Suprapubic skin (tissue), 4 donors: ENCODE data around the gene ACAD11. TPM values are rescaled to one million over a fixed set of nuclear protein-coding genes. Genes with fewer than 3 reads are reported as not detected.
A peak's percentile ranks its signal among the peaks of the same experiment; 100 is the strongest.

Experiments
- DNase-seq, 2 donors: peaks; one replicate each; pipeline ENCODE4 v3.0.0-alpha.2; 2019; ENCODE audit warnings: low spot score in 2 of 2
- H3K27ac ChIP-seq: fragments of 200-600 bp; sonication (generic); one replicate; pipeline ENCODE4 v1.5.1; 2019
- H3K27me3 ChIP-seq: fragments of 200-600 bp; sonication (generic); one replicate; pipeline ENCODE4 v1.5.1; 2019
- H3K36me3 ChIP-seq: fragments of 200-600 bp; sonication (generic); one replicate; pipeline ENCODE4 v1.5.1; 2019
- H3K4me1 ChIP-seq: fragments of 200-600 bp; sonication (generic); one replicate; pipeline ENCODE4 v1.5.1; 2019
- H3K4me3 ChIP-seq: fragments of 200-600 bp; sonication (generic); one replicate; pipeline ENCODE4 v1.5.1; 2019; ENCODE audit warnings: mild to moderate bottlenecking
- H3K9me3 ChIP-seq: fragments of 200-600 bp; sonication (generic); one replicate; pipeline ENCODE4 v1.5.1; 2019
- EP300 ChIP-seq: sonication (generic); formaldehyde crosslinking; IDR thresholded peaks from one replicate; pipeline ENCODE4 v1.6.1; 2017; ENCODE audit warnings: antibody characterized with exemption
- POLR2A ChIP-seq, 2 donors: fragments of 450-650 bp; IDR thresholded peaks; one replicate each; pipeline ENCODE4 v1.6.1; 2017; ENCODE audit warnings: antibody characterized with exemption in 2 of 2, mild to moderate bottlenecking in 2 of 2, moderate library complexity in 2 of 2
- POLR2AphosphoS5 ChIP-seq, 3 donors: sonication (generic); formaldehyde crosslinking; IDR thresholded peaks; one replicate each; pipeline ENCODE4 v1.6.1; 2017; ENCODE audit warnings: antibody characterized with exemption in 3 of 3
- WGBS: methylation state at CpG from one replicate; pipeline ENCODE4 v1.1.5; 2018; 5-methylcytosine and 5-hydroxymethylcytosine counted together
- total RNA-seq, 4 donors: library from RNA; depleted of rRNA; stranded (reverse); fragments of >200 nt; gene quantifications; one replicate each; pipeline ENCODE4 v1.1.0, GENCODE V29; 2016
- TF ChIP-seq, protein P1 (sequence below), 2 donors: fragments of 200-600 bp in 1 of 2; fragments of 450-650 bp in 1 of 2; sonication (generic) in 1 of 2; IDR thresholded peaks; one replicate each; pipeline ENCODE4 v1.5.1; 2016 to 2019; ENCODE audit warnings: antibody characterized with exemption in 2 of 2, mild to moderate bottlenecking in 1 of 2, moderate library complexity in 1 of 2

The ACAD11 gene
- total RNA-seq, 4 donors from 2014 or later: 18.2 to 112 (median 23.3) TPM

DNA sequence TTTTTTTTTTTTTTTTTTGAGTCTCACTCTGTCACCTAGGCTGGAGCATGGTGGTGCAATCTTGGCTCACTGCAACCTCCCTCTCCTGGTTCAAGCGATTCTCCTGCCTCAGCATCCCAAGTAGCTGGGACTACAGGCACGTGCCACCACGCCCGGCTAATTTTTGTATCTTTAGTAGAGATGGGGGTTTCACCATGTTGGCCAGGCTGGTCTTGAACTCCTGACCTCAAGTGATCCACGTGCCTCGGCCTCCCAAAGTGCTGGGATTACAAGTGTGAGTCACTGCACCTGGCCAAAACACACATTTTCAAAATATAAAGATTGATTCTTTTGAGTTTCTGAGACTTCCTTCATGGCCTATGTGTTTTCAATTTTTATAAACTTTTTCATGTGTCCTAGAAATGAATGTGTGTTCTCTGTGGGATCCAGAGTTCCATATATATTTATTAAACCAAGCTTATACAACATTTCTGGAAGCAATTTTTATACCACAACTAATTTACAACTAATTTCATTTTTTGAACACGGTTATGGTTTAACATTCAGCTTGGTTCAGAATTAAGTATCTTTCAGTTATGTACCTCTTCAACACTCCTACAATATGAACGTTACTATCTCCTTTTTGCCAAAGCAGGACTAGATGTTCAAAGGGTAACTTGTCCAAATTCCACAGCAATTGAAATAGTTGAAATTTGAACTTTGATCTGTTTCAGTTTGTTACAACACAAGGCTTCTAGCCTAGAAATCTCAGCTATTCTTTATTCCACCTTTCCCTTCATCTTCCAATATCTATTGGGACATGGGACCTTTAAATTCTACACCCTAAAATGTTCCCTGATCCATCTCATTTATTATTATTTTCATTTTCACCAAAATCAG is 1.5 kb downstream of the ACAD11 start:
- H3K4me1 ChIP-seq: peaks cover 37% of the 10 kb centered on the region
- no peaks in the 10 kb centered on the region for H3K27me3 ChIP-seq
- 72% methylated on average over 8 of the region's 8 CpGs for WGBS
- no peaks in the 10 kb centered on the region for H3K36me3 ChIP-seq
- H3K27ac ChIP-seq: no peak overlapping the region
- TF ChIP-seq, protein P1, sequence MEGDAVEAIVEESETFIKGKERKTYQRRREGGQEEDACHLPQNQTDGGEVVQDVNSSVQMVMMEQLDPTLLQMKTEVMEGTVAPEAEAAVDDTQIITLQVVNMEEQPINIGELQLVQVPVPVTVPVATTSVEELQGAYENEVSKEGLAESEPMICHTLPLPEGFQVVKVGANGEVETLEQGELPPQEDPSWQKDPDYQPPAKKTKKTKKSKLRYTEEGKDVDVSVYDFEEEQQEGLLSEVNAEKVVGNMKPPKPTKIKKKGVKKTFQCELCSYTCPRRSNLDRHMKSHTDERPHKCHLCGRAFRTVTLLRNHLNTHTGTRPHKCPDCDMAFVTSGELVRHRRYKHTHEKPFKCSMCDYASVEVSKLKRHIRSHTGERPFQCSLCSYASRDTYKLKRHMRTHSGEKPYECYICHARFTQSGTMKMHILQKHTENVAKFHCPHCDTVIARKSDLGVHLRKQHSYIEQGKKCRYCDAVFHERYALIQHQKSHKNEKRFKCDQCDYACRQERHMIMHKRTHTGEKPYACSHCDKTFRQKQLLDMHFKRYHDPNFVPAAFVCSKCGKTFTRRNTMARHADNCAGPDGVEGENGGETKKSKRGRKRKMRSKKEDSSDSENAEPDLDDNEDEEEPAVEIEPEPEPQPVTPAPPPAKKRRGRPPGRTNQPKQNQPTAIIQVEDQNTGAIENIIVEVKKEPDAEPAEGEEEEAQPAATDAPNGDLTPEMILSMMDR (IDR thresholded peaks at IDR 0.05): no peak
- TF ChIP-seq POLR2A (IDR thresholded peaks at IDR 0.05): no peak
- TF ChIP-seq EP300: no peak
- TF ChIP-seq POLR2AphosphoS5 (IDR thresholded peaks at IDR 0.05): no peak
- no peaks in the 10 kb centered on the region for H3K9me3 ChIP-seq
- peak overlapping the region; percentile 92 for H3K4me3 ChIP-seq
- no peak for DNase-seq

DNA sequence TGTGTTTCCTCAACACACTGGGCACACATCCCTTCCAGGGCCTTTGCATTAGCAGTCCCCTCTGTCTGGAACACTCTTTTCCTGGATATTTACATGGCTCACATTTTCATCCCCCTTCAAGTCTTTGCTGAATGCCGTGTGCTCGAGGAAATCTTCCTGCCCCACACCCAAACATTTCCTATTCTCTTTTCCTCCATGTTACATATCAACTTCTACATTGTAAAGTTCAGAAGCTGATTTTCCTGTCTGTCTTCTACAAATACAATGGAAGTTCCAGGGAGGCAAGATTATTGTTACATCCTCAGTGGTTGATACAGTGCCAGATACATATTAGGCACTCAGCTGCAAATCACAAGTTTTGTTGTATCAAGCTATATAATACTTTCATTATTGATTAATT is 4.1 kb downstream of the ACAD11 start:
- Histone ChIP-seq H3K4me3 (no peak overlapping the region), H3K36me3 (no peaks in the 10 kb centered on the region), H3K4me1 (peaks cover 22% of the 10 kb centered on the region), H3K9me3 (no peaks in the 10 kb centered on the region), H3K27ac (no peak overlapping the region), H3K27me3 (no peaks in the 10 kb centered on the region)
- no peak for DNase-seq
- WGBS: 74% methylated on average over 2 of the region's 2 CpGs
- TF ChIP-seq EP300 (no peak), POLR2A (IDR thresholded peaks at IDR 0.05) (no peak), POLR2AphosphoS5 (IDR thresholded peaks at IDR 0.05) (no peak)
- TF ChIP-seq, protein P1 (IDR thresholded peaks at IDR 0.05): no peak

DNA sequence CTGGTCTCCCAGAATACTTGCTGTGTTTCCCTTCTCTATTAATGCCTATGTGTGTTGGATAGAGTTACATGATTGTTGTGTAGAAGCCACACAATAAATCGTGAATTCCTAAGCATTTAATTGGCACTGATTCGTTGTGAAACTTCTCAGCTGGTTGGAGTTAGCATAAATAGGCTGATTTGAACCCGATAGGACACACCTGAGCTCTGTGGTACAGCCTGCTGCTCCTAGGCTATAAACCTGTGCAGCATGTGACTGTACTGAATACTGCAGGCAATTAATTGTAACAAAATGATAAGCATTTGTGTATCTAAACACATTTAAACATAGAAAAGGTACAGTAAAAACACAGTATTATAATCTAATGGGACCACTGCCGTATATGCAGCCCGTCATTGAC is 4.9 kb downstream of the ACAD11 start:
- TF ChIP-seq POLR2A (IDR thresholded peaks at IDR 0.05) (no peak), POLR2AphosphoS5 (IDR thresholded peaks at IDR 0.05) (no peak), EP300 (no peak)
- TF ChIP-seq, protein P1 (IDR thresholded peaks at IDR 0.05): no peak
- H3K27me3 ChIP-seq: no peaks in the 10 kb centered on the region
- DNase-seq: no peak
- H3K27ac ChIP-seq: no peak overlapping the region
- no peaks in the 10 kb centered on the region for H3K36me3 ChIP-seq
- no peak overlapping the region for H3K4me3 ChIP-seq
- 76% methylated on average over 5 of the region's 5 CpGs for WGBS
- H3K9me3 ChIP-seq: no peaks in the 10 kb centered on the region
- H3K4me1 ChIP-seq: peaks cover 22% of the 10 kb centered on the region

DNA sequence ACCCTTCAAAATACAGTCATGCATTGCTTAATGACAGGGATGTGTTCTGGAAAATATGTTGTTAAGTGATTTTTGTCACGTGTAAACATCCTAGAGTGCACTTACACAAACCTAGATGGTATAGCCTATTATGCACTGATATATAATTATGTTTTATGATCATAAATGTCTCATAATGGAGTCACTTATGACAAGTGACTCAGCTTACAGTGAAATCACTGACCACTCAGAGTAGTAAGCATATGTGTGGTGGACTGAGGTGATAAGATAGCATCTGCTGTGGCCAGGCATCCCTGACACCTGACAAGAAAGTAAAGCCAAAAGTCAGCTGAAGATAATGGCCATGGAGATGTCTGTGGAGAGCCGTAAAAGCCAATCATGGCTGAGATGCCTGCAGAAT is 5.4 kb downstream of the ACAD11 start:
- no peaks in the 10 kb centered on the region for H3K9me3 ChIP-seq
- 95% methylated on average over 2 of the region's 2 CpGs for WGBS
- H3K27ac ChIP-seq: no peak overlapping the region
- TF ChIP-seq POLR2AphosphoS5 (IDR thresholded peaks at IDR 0.05): no peak
- TF ChIP-seq POLR2A (IDR thresholded peaks at IDR 0.05): no peak
- TF ChIP-seq EP300: no peak
- TF ChIP-seq, protein P1 (IDR thresholded peaks at IDR 0.05): no peak
- H3K4me1 ChIP-seq: peaks cover 19% of the 10 kb centered on the region
- H3K27me3 ChIP-seq: no peaks in the 10 kb centered on the region
- no peaks in the 10 kb centered on the region for H3K36me3 ChIP-seq
- H3K4me3 ChIP-seq: no peak overlapping the region
- DNase-seq: no peak

DNA sequence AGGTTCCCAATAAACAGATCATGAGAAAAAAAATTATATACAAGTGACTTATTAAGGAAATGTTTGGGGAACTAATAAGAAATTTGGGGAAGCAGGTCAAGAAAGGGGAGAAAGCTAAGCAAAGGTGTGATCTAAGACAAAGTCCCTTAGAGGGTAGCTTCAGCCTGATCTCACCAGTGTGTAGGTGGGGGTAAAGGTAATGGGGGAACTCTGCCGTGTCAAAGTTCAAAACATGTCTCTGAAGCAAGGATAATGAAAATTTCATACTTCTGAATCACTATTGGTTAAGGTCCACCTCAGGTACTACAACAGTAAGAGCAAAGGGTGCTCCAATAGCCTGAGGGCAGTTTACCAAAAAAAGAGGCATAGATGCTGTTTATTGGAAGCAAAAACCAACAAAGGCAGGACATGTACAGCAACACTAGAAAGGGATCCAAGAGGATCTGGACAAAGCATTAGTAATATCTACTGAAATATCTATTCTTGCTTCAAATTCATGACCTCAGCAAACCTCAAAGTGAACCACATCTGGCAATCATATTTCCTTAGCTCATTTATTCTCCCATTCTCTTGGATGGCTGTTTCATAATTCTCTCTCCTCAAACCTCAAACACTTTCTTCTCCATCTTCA is 6.9 kb downstream of the ACAD11 start:
- Histone ChIP-seq H3K27me3 (no peaks in the 10 kb centered on the region), H3K4me1 (peaks cover 5% of the 10 kb centered on the region), H3K4me3 (no peak overlapping the region), H3K27ac (no peak overlapping the region), H3K9me3 (no peaks in the 10 kb centered on the region), H3K36me3 (no peaks in the 10 kb centered on the region)
- 84% methylated on average over 1 of the region's 1 CpG for WGBS
- DNase-seq: no peak
- TF ChIP-seq POLR2A (IDR thresholded peaks at IDR 0.05): no peak
- TF ChIP-seq, protein P1 (IDR thresholded peaks at IDR 0.05): no peak
- TF ChIP-seq EP300: no peak
- TF ChIP-seq POLR2AphosphoS5 (IDR thresholded peaks at IDR 0.05): no peak
